ENCODE results near the gene AKIRIN2.
"Not testable (repeated sequence)": the region's sequence is repeated elsewhere in the genome, so short reads cannot be mapped to it uniquely, and the experiment has no call there.

DNA sequence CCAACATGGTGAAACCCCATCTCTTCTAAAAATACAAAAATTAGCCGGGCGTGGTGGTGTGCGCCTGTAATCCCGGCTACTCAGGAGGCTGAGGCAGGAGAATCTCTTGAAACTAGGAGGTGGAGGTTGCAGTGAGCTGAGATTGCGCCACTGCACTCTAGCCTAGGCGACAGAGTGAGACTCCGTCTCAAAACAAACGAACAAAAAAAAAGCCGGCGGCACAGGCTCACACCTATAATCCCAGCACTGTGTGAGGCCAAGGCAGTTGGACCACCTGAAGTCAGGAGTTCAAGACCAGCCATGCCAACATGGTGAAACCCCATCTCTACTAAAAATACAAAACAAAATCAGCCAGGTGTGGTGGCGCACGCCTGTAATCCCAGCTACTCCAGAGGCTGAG, 5.2 kb downstream of the AKIRIN2 start:
- TF ChIP-seq CTCF, POLR2A, EP300 (IDR thresholded peaks at IDR 0.05): not testable (repeated sequence)
